Trophoblast cell (in vitro differentiated cells and primary cell): ENCODE measurements around the gene IRF2BP2.

Experiments used
- DNase-seq, 2 donors: peaks; one replicate each; pipeline ENCODE4 v3.0.0-alpha.2; 2016
- H2AFZ ChIP-seq: 2 replicates; pipeline ENCODE4 v1.6.1; 2013; ENCODE audit warnings: low read length, moderate library complexity, mild to moderate bottlenecking; ENCODE audit not compliant: insufficient read depth, poor library complexity
- H2AK5ac ChIP-seq: 2 replicates; pipeline ENCODE4 v1.6.1; 2013; ENCODE audit warnings: mild to moderate bottlenecking, low read length
- H2BK120ac ChIP-seq: 2 replicates; pipeline ENCODE4 v1.6.1; 2013; ENCODE audit warnings: low read length, mild to moderate bottlenecking, moderate library complexity; ENCODE audit not compliant: insufficient read depth, poor library complexity
- H2BK12ac ChIP-seq: 2 replicates; pipeline ENCODE4 v1.6.1; 2013; ENCODE audit warnings: mild to moderate bottlenecking, low read length, moderate library complexity
- H2BK5ac ChIP-seq: 2 replicates; pipeline ENCODE4 v1.6.1; 2013; ENCODE audit warnings: low read length, low read depth, moderate library complexity, mild to moderate bottlenecking; ENCODE audit not compliant: poor library complexity
- H3K14ac ChIP-seq: 2 replicates; pipeline ENCODE4 v1.6.1; 2013; ENCODE audit warnings: mild to moderate bottlenecking, low read length
- H3K18ac ChIP-seq: 2 replicates; pipeline ENCODE4 v1.6.1; 2013; ENCODE audit warnings: mild to moderate bottlenecking, low read length
- H3K23ac ChIP-seq: 2 replicates; pipeline ENCODE4 v1.6.1; 2013; ENCODE audit warnings: low read length
- H3K27ac ChIP-seq: 2 replicates; pipeline ENCODE4 v1.5.1; 2013; ENCODE audit warnings: low read depth, mild to moderate bottlenecking, inconsistent platforms, low read length, moderate library complexity
- H3K27me3 ChIP-seq: 2 replicates; pipeline ENCODE4 v1.6.1; 2013; ENCODE audit warnings: inconsistent platforms, mild to moderate bottlenecking, low read length, moderate library complexity; ENCODE audit not compliant: insufficient read depth
- H3K36me3 ChIP-seq, 2 experiments: 1 replicate in 1 of 2; 2 replicates in 1 of 2; pipeline ENCODE4 v1.6.1; 2013; ENCODE audit warnings: low read length in 2 of 2, mild to moderate bottlenecking in 2 of 2, moderate library complexity in 1 of 2; ENCODE audit not compliant: insufficient read depth in 2 of 2, control insufficient read depth in 1 of 2
- H3K4ac ChIP-seq: 2 replicates; pipeline ENCODE4 v1.6.1; 2013; ENCODE audit warnings: low read depth, mild to moderate bottlenecking, low read length, moderate library complexity
- H3K4me1 ChIP-seq, 2 experiments: 1 replicate in 1 of 2; 2 replicates in 1 of 2; pipeline ENCODE4 v1.6.1; 2013; ENCODE audit warnings: low read length in 2 of 2, mild to moderate bottlenecking in 2 of 2, moderate library complexity in 1 of 2; ENCODE audit not compliant: insufficient read depth in 2 of 2, control insufficient read depth in 1 of 2
- H3K4me2 ChIP-seq: 2 replicates; pipeline ENCODE4 v1.6.1; 2013; ENCODE audit warnings: inconsistent platforms, mild to moderate bottlenecking, low read length, moderate library complexity
- H3K4me3 ChIP-seq: 2 replicates; pipeline ENCODE4 v1.5.1; 2013; ENCODE audit warnings: mild to moderate bottlenecking, low read depth, low read length, inconsistent platforms
- H3K79me1 ChIP-seq: one replicate; pipeline ENCODE4 v1.6.1; 2013; ENCODE audit warnings: low read length
- H3K79me2 ChIP-seq: 2 replicates; pipeline ENCODE4 v1.6.1; 2013; ENCODE audit warnings: low read length, mild to moderate bottlenecking; ENCODE audit not compliant: control insufficient read depth, insufficient read depth, poor library complexity
- H3K9ac ChIP-seq: 2 replicates; pipeline ENCODE4 v1.6.1; 2013; ENCODE audit warnings: mild to moderate bottlenecking, low read length
- H3K9me3 ChIP-seq: 2 replicates; pipeline ENCODE4 v1.6.1; 2013; ENCODE audit warnings: low read depth, mild to moderate bottlenecking, control low read depth, inconsistent platforms, low read length; ENCODE audit not compliant: insufficient read depth
- H4K12ac ChIP-seq: 2 replicates; pipeline ENCODE4 v1.6.1; 2013; ENCODE audit warnings: low read depth, mild to moderate bottlenecking, low read length, moderate library complexity
- H4K8ac ChIP-seq: 2 replicates; pipeline ENCODE4 v1.6.1; 2013; ENCODE audit warnings: low read depth, mild to moderate bottlenecking, low read length, moderate library complexity
- H4K91ac ChIP-seq: one replicate; pipeline ENCODE4 v1.6.1; 2013; ENCODE audit warnings: low read depth, mild to moderate bottlenecking, low read length, moderate library complexity
- WGBS: extraction: QIAGEN DNeasy Blood & Tissue Kit; methylation state at CpG from one replicate; pipeline ENCODE4 v1.1.7; 2013; ENCODE audit warnings: missing lambda C conversion rate; ENCODE audit not compliant: insufficient read length, insufficient coverage; ENCODE audit errors: extremely low coverage; 5-methylcytosine and 5-hydroxymethylcytosine counted together

Gene IRF2BP2

GRCh38 chr1:234584926-234585325 lies 25.1 kb downstream of the IRF2BP2 start:
- Histone ChIP-seq H3K27ac (no peak overlapping the region), H2AK5ac (no peak overlapping the region), H3K9me3 (peaks cover 1% of the 10 kb centered on the region), H3K4me2 (no peak overlapping the region), H2BK120ac (no peak overlapping the region), H3K14ac (no peak overlapping the region), H4K91ac (no peak overlapping the region), H3K23ac (no peak overlapping the region), H3K27me3 (no peaks in the 10 kb centered on the region), H2BK5ac (no peak overlapping the region), H2AFZ (no peak overlapping the region), H3K79me2 (no peaks in the 10 kb centered on the region), H3K79me1 (no peaks in the 10 kb centered on the region), H3K4ac (no peak overlapping the region), H4K12ac (no peak overlapping the region), H3K4me1 (no peaks in the 10 kb centered on the region), H3K4me3 (no peak overlapping the region), H3K9ac (no peak overlapping the region), H3K18ac (no peak overlapping the region), H3K36me3 (no peaks in the 10 kb centered on the region), H2BK12ac (peak overlapping the region; percentile 38), H4K8ac (no peak overlapping the region)
- no CpG with 5 or more reads among the region's 4 CpGs for WGBS
- no peak for DNase-seq

DNA sequence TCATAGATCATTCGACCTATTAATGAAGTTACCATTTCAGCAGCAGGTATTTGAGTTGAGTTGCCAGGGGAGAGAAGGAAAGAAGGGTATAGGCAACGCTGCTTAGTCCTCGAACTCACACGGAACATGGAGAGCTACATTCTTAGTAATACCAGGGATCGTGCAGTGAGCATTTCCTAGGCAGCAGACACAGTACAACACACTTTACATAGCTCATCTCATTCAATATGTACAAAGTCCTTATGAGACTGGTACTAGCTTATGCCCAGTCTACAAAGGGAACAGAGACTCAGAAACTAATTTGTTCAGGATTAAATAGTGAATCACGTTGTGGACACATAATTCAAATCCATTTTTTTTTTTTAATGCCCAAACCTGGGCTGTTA lies 25.6 kb downstream of the IRF2BP2 start:
- H3K9ac ChIP-seq: no peak overlapping the region
- H2AFZ ChIP-seq: no peak overlapping the region
- no peak overlapping the region for H3K27ac ChIP-seq
- H3K14ac ChIP-seq: no peak overlapping the region
- H2BK120ac ChIP-seq: no peak overlapping the region
- no peak overlapping the region for H3K4me3 ChIP-seq
- H4K91ac ChIP-seq: no peak overlapping the region
- no peak overlapping the region for H3K18ac ChIP-seq
- no peak overlapping the region for H2BK5ac ChIP-seq
- no peaks in the 10 kb centered on the region for H3K36me3 ChIP-seq
- H3K4me1 ChIP-seq: no peaks in the 10 kb centered on the region
- no peaks in the 10 kb centered on the region for H3K79me1 ChIP-seq
- no peak overlapping the region for H3K4ac ChIP-seq
- H3K4me2 ChIP-seq: no peak overlapping the region
- no CpG with 5 or more reads among the region's 6 CpGs for WGBS
- H2AK5ac ChIP-seq: no peak overlapping the region
- DNase-seq: no peak
- no peaks in the 10 kb centered on the region for H3K27me3 ChIP-seq
- no peaks in the 10 kb centered on the region for H3K9me3 ChIP-seq
- H4K8ac ChIP-seq: no peak overlapping the region
- no peak overlapping the region for H2BK12ac ChIP-seq
- H3K79me2 ChIP-seq: no peaks in the 10 kb centered on the region
- H3K23ac ChIP-seq: no peak overlapping the region
- H4K12ac ChIP-seq: no peak overlapping the region

DNA sequence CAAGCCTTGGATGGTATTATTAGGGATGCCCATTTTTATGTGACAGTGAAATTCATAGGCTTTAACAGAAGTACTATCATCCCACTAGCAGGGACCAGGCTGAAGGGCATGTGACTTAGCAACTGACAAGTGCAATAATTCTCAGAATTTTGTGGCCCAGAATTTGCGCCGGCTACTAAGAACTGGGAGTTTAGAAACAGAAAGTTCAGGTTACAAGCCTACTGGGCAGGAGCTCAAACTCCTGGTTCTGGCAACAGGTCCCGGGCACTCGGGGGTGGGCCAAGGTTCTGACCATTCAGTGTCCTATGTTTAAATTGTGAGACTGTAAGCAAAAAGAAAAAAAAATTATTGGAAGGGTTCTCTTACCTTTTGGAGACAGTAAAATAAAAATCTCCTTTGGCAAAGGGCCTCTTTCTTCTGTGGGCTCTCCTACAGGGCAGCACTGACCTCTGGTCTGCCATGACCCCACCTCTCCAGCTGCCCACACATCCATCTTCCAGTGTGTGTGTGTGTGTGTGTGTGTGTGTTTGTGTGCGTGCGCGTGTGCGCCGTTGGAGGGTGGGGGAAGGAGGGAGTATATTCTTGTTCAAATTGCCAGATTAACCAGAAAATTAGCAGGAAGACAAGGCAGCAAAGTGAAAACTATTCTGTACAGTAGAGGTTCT lies 26.1 kb downstream of the IRF2BP2 start:
- no peak overlapping the region for H3K4me3 ChIP-seq
- no peak overlapping the region for H2BK12ac ChIP-seq
- H3K9ac ChIP-seq: no peak overlapping the region
- no peaks in the 10 kb centered on the region for H3K36me3 ChIP-seq
- no peak overlapping the region for H3K23ac ChIP-seq
- no peak for DNase-seq
- H2BK5ac ChIP-seq: no peak overlapping the region
- no peak overlapping the region for H2AFZ ChIP-seq
- H3K4me2 ChIP-seq: no peak overlapping the region
- no peaks in the 10 kb centered on the region for H3K9me3 ChIP-seq
- H3K4me1 ChIP-seq: no peaks in the 10 kb centered on the region
- H4K8ac ChIP-seq: no peak overlapping the region
- no peak overlapping the region for H3K14ac ChIP-seq
- H2BK120ac ChIP-seq: no peak overlapping the region
- no peak overlapping the region for H4K91ac ChIP-seq
- no peak overlapping the region for H2AK5ac ChIP-seq
- no peaks in the 10 kb centered on the region for H3K79me2 ChIP-seq
- no peak overlapping the region for H3K27ac ChIP-seq
- no peak overlapping the region for H3K18ac ChIP-seq
- no peak overlapping the region for H3K4ac ChIP-seq
- no peak overlapping the region for H4K12ac ChIP-seq
- no peaks in the 10 kb centered on the region for H3K27me3 ChIP-seq
- WGBS: no CpG with 5 or more reads among the region's 9 CpGs
- no peaks in the 10 kb centered on the region for H3K79me1 ChIP-seq

GRCh38 chr1:234582681-234583301 lies 27.2 kb downstream of the IRF2BP2 start:
- Histone ChIP-seq H2AK5ac (no peak overlapping the region), H2AFZ (no peak overlapping the region), H2BK120ac (no peak overlapping the region), H3K27ac (no peak overlapping the region), H3K9me3 (no peaks in the 10 kb centered on the region), H3K4me2 (no peak overlapping the region), H3K79me2 (no peaks in the 10 kb centered on the region), H3K14ac (no peak overlapping the region), H3K4me3 (no peak overlapping the region), H3K79me1 (no peaks in the 10 kb centered on the region), H3K36me3 (no peaks in the 10 kb centered on the region), H3K9ac (no peak overlapping the region), H4K8ac (no peak overlapping the region), H3K23ac (no peak overlapping the region), H3K4ac (no peak overlapping the region), H3K4me1 (no peaks in the 10 kb centered on the region), H4K91ac (no peak overlapping the region), H3K18ac (no peak overlapping the region), H3K27me3 (no peaks in the 10 kb centered on the region), H2BK12ac (no peak overlapping the region), H2BK5ac (no peak overlapping the region), H4K12ac (no peak overlapping the region)
- WGBS: no CpG with 5 or more reads among the region's 9 CpGs
- no peak for DNase-seq
